B cell (primary cell): ENCODE data around the gene PRKCZ. TPM values are rescaled to one million over a fixed set of nuclear protein-coding genes. Genes with fewer than 3 reads are reported as not detected.

Source experiments
- ATAC-seq: fragments of 200-7000 bp; cut with Tn5 transposase; one replicate; pipeline ENCODE4 v1.10.0; 2021; ENCODE audit warnings: low read depth, mild to moderate bottlenecking, moderate number of reproducible peaks, moderate library complexity
- CTCF ChIA-PET: fragments of 350-600 bp; sonication (Branson Sonifier 250); formaldehyde crosslinking; loops from one replicate; lab custom pipeline; 2021; ENCODE audit warnings: antibody characterized with exemption, inconsistent platforms; lab: Charles Lee
- POLR2A ChIA-PET: fragments of 350-600 bp; sonication (Branson Sonifier 250); formaldehyde crosslinking; loops from one replicate; lab custom pipeline; 2021; ENCODE audit warnings: antibody characterized with exemption; lab: Charles Lee
- DNase-seq: peaks from one replicate; pipeline ENCODE4 v3.0.0; 2013
- H2AFZ ChIP-seq: 2 replicates; pipeline ENCODE4 v1.6.1; 2012; ENCODE audit warnings: mild to moderate bottlenecking, low read depth, low read length; ENCODE audit not compliant: insufficient read depth, poor library complexity, severe bottlenecking
- H3K27ac ChIP-seq, 2 donors: 1 replicate in 1 of 2; 2 replicates in 1 of 2; pipeline ENCODE4 v1.5.1; 2012 to 2013; ENCODE audit warnings: low read length in 2 of 2, mild to moderate bottlenecking in 2 of 2, moderate library complexity in 1 of 2
- H3K27me3 ChIP-seq, 4 experiments: fragments of 200-600 bp in 1 of 4; sonication (generic) in 1 of 4; replicated peaks in 1 of 4; 1 replicate in 2 of 4; 2 replicates in 2 of 4; pipeline versions ENCODE4 v1.6.1 to v1.7.0; 2013 to 2016; ENCODE audit warnings: low read length in 3 of 4, mild to moderate bottlenecking in 2 of 4, mixed read lengths in 1 of 4, moderate library complexity in 1 of 4; ENCODE audit not compliant: insufficient read depth in 4 of 4, control insufficient read depth in 3 of 4; ENCODE audit errors: control extremely low read depth in 1 of 4
- H3K36me3 ChIP-seq, 2 experiments: replicated peaks in 1 of 2; 1 replicate in 1 of 2; 2 replicates in 1 of 2; pipeline versions ENCODE4 v1.6.1 to v1.7.1; 2013; ENCODE audit warnings: low read length in 1 of 2; ENCODE audit not compliant: insufficient read depth in 2 of 2, control insufficient read depth in 1 of 2; ENCODE audit errors: control extremely low read depth in 1 of 2, extremely low read depth in 1 of 2
- H3K4me1 ChIP-seq, 2 donors: fragments of 200-600 bp in 1 of 2; sonication (generic) in 1 of 2; 1 replicate in 1 of 2; 2 replicates in 1 of 2; pipeline versions ENCODE4 v1.5.1 to v1.6.1; 2013 to 2017; ENCODE audit warnings: low read length in 2 of 2; ENCODE audit not compliant: control insufficient read depth in 2 of 2, insufficient read depth in 2 of 2
- H3K4me2 ChIP-seq: replicated peaks from 2 replicates; pipeline ENCODE3; 2012; ENCODE audit warnings: mild to moderate bottlenecking, low read depth, low read length; ENCODE audit not compliant: poor library complexity, severe bottlenecking
- H3K4me3 ChIP-seq, 5 experiments: fragments of 200-600 bp in 1 of 5; sonication (generic) in 1 of 5; 1 replicate in 3 of 5; 2 replicates in 2 of 5; pipeline versions ENCODE4 v1.5.1 to v1.7.0; 2011 to 2016; ENCODE audit warnings: low read length in 4 of 5, mild to moderate bottlenecking in 4 of 5, low read depth in 2 of 5, control low read depth in 1 of 5, moderate library complexity in 1 of 5; ENCODE audit not compliant: insufficient read depth in 1 of 5; ENCODE audit errors: control extremely low read depth in 1 of 5, extremely low read depth in 1 of 5
- H3K79me2 ChIP-seq: fragments of 200-600 bp; sonication (generic); one replicate; pipeline ENCODE4 v1.6.0; 2016; ENCODE audit warnings: low read length; ENCODE audit not compliant: control insufficient read depth, insufficient read depth
- H3K9ac ChIP-seq: fragments of 200-600 bp; sonication (generic); 2 replicates; pipeline ENCODE4 v1.6.1; 2017; ENCODE audit warnings: mild to moderate bottlenecking, low read length, moderate library complexity
- H3K9me3 ChIP-seq, 3 donors: one replicate each; pipeline versions ENCODE4 v1.6.1 to v1.7.1; 2013; ENCODE audit warnings: low read length in 2 of 3; ENCODE audit not compliant: control insufficient read depth in 2 of 3, insufficient read depth in 1 of 3; ENCODE audit errors: control extremely low read depth in 1 of 3
- H4K20me1 ChIP-seq: 2 replicates; pipeline ENCODE4 v1.6.0; 2012; ENCODE audit warnings: mild to moderate bottlenecking, low read length; ENCODE audit not compliant: insufficient read depth, control insufficient read depth, poor library complexity, severe bottlenecking
- H3K27ac Mint-ChIP-seq: one replicate; pipeline ENCODE4 v1.8.0; 2021; ENCODE audit warnings: mixed read lengths
- H3K27me3 Mint-ChIP-seq: one replicate; pipeline ENCODE4 v1.8.0; 2021; ENCODE audit warnings: mixed read lengths
- H3K4me1 Mint-ChIP-seq: one replicate; pipeline ENCODE4 v1.8.0; 2021; ENCODE audit warnings: mixed read lengths
- H3K4me3 Mint-ChIP-seq: one replicate; pipeline ENCODE4 v1.8.0; 2021; ENCODE audit warnings: mixed read lengths
- H3K9me3 Mint-ChIP-seq: one replicate; pipeline ENCODE4 v1.8.0; 2022; ENCODE audit warnings: mixed read lengths; ENCODE audit not compliant: insufficient read depth
- EZH2 ChIP-seq: IDR thresholded peaks from 2 replicates; pipeline ENCODE4 v1.6.1; 2012; ENCODE audit warnings: borderline replicate concordance, low read depth, mild to moderate bottlenecking, moderate library complexity, low read length; ENCODE audit not compliant: insufficient read depth, poor library complexity, severe bottlenecking
- WGBS: methylation state at CpG from one replicate; pipeline ENCODE4 v1.1.5; 2013; ENCODE audit warnings: missing lambda C conversion rate; ENCODE audit not compliant: insufficient coverage; 5-methylcytosine and 5-hydroxymethylcytosine counted together
- intact Hi-C: fragments of 100-400 bp; cut with micrococcal nuclease; formaldehyde crosslinking; loops from one replicate; pipeline ENCODE4 v1.10.0; 2022
- polyA plus RNA-seq: library from polyadenylated mRNA; depleted of rRNA; stranded (reverse); fragments of >200 nt; gene quantifications from 2 replicates; pipeline ENCODE4 v1.2.3, GENCODE V29; 2012
- total RNA-seq, 2 donors: library from RNA; stranded (reverse); fragments of 120-200 nt in 1 of 2; gene quantifications; 1 replicate in 1 of 2; 2 replicates in 1 of 2; pipeline versions ENCODE4 v1.2.3 to v1.2.4, GENCODE V29; 2013 to 2022
- TF ChIP-seq, protein P1 (sequence below): fragments of 200-600 bp; IDR thresholded peaks from one replicate; pipeline ENCODE4 v1.8.0; 2022; ENCODE audit warnings: antibody characterized with exemption, mild to moderate bottlenecking

Gene PRKCZ
- total and polyA plus RNA-seq, 2 donors (not counting 1 experiment from before 2014, with no cell fraction given) = 17.9 to 53.2 TPM

DNA sequence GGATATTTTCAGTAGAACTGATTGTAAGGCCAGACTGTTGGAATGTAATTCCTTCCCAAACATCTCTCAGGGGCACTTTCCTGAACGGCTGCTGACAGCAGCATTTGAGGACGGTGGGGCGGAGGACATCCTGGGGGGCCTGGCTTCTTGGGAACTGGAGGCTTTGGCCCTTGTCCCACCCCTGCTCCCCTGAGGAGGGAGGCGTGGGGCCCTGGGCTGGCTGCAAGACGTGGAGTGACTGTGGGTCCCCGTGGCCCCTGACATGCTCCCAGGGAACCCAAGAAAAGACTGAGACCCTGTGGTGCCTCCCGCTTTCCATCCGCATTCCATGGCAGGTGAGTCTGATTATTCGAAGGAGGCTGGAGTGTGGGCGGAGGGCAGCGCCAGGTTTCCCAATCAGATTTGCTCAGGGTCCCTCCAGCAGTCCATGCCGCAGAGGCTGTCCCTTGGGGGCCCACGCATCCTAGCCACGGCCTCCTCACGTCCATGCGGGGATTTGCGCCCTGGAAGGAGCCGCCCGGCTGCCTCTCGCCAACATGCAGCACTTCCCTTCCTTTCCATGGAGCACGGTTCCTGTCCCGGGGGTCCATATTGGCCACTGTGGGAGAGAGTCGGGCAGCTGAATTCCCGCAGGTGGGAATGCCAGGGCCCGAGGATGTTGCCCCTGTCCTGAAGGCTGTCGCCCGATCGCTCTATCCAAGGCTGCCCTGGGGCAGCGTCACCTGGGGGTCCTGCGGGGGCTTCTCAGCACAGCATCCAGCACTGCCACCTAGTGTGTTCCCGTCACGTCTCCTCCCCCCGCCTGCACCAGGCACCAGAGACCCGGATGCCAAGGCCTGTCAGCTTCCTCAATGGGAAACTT lies 75.4 kb downstream of the PRKCZ start:
- no peaks in the 10 kb centered on the region for H3K9me3 Mint-ChIP-seq
- H3K27ac Mint-ChIP-seq = no peak overlapping the region
- ChIA-PET CTCF (no interaction called here), POLR2A (interaction anchor here (0.6 to 1.4 kb wide), 2 partner anchors 14 to 1105 kb away, joined by 4 to 6 read pairs; no protein-coding TSS in a partner anchor)
- H3K79me2 ChIP-seq = peaks cover 50% of the 10 kb centered on the region
- intact Hi-C loops = no loop called here
- peaks cover 31% of the 10 kb centered on the region for H3K4me1 Mint-ChIP-seq
- DNase-seq (no peak), ATAC-seq (no peak)
- peaks cover 0 to 8% (median 0%) of the 10 kb centered on the region in 3 donors for H3K9me3 ChIP-seq
- TF ChIP-seq, protein P1, sequence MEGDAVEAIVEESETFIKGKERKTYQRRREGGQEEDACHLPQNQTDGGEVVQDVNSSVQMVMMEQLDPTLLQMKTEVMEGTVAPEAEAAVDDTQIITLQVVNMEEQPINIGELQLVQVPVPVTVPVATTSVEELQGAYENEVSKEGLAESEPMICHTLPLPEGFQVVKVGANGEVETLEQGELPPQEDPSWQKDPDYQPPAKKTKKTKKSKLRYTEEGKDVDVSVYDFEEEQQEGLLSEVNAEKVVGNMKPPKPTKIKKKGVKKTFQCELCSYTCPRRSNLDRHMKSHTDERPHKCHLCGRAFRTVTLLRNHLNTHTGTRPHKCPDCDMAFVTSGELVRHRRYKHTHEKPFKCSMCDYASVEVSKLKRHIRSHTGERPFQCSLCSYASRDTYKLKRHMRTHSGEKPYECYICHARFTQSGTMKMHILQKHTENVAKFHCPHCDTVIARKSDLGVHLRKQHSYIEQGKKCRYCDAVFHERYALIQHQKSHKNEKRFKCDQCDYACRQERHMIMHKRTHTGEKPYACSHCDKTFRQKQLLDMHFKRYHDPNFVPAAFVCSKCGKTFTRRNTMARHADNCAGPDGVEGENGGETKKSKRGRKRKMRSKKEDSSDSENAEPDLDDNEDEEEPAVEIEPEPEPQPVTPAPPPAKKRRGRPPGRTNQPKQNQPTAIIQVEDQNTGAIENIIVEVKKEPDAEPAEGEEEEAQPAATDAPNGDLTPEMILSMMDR = no peak
- no peak for TF ChIP-seq EZH2
- H2AFZ ChIP-seq = no peak overlapping the region
- no peak overlapping the region for H3K4me3 ChIP-seq
- peaks cover 16% of the 10 kb centered on the region for H4K20me1 ChIP-seq
- no peak overlapping the region for H3K27ac ChIP-seq
- WGBS = 94% methylated on average over 31 of the region's 34 CpGs
- peaks cover 21 to 27% of the 10 kb centered on the region in 2 donors for H3K4me1 ChIP-seq
- H3K36me3 ChIP-seq = no peaks in the 10 kb centered on the region
- no peaks in the 10 kb centered on the region for H3K27me3 Mint-ChIP-seq
- H3K27me3 ChIP-seq = no peaks in the 10 kb centered on the region
- H3K4me2 ChIP-seq = peak overlapping the region; percentile 78
- H3K4me3 Mint-ChIP-seq = no peak overlapping the region
- no peak overlapping the region for H3K9ac ChIP-seq
